Measurements from ENCODE around the gene ATG13. TPM values are rescaled to one million over a fixed set of nuclear protein-coding genes. Genes with fewer than 3 reads are reported as not detected.

The ATG13 gene
- total RNA-seq, 1 experiment from 2014 or later, result 57.1 TPM

- CTCF ChIA-PET, result interaction anchor here (0.8 to 1.3 kb wide), 3 partner anchors 40 to 104 kb away, joined by 3 to 6 read pairs (median 4); no protein-coding TSS in a partner anchor
- no peak for TF ChIP-seq CTCF (IDR thresholded peaks at IDR 0.05; ENCODE audit: unreplicated experiment)
- intact Hi-C loops (cut with micrococcal nuclease; ENCODE audit: unreplicated experiment), result no loop called here
- Mint-ChIP-seq H3K4me1 (ENCODE audit: low read depth, unreplicated experiment) (peaks cover 21% of the 10 kb centered on the region), H3K9me3 (ENCODE audit: low read depth, unreplicated experiment) (no peaks in the 10 kb centered on the region), H3K27me3 (ENCODE audit: unreplicated experiment) (no peaks in the 10 kb centered on the region), H3K4me3 (ENCODE audit: low read depth, unreplicated experiment) (peak within 1 kb of the TSS; percentile 89), H3K27ac (ENCODE audit: unreplicated experiment) (peak within 1 kb of the TSS; percentile 75), H3K36me3 (ENCODE audit: insufficient read depth, unreplicated experiment) (peaks cover 30% of the 10 kb centered on the region)
- DNase-seq, result peak; percentile 82
- no TSS peak for BruUV-seq (replicated peaks)
Measured at GRCh38 chr11:46593550-46594373, 23.6 kb upstream of the ATG13 start, which contains the start of gene AMBRA1. Gene AMBRA1 (minus strand): TSS chr11:46594023. CDS start chr11:46548380, 45,643 bp downstream.

GRCh38 chr11:46594374-46594700, 23.0 kb upstream of the ATG13 start:
- H3K4me3 Mint-ChIP-seq (ENCODE audit: low read depth, unreplicated experiment), result peak overlapping the region; percentile 89
- no peak for DNase-seq
- intact Hi-C loops (cut with micrococcal nuclease; ENCODE audit: unreplicated experiment), result no loop called here
- BruUV-seq (replicated peaks), result no TSS peak
- H3K36me3 Mint-ChIP-seq (ENCODE audit: insufficient read depth, unreplicated experiment), result peaks cover 30% of the 10 kb centered on the region
- no peaks in the 10 kb centered on the region for H3K27me3 Mint-ChIP-seq (ENCODE audit: unreplicated experiment)
- H3K27ac Mint-ChIP-seq (ENCODE audit: unreplicated experiment), result peak overlapping the region; percentile 75
- TF ChIP-seq CTCF (IDR thresholded peaks at IDR 0.05; ENCODE audit: unreplicated experiment), result no peak
- no peaks in the 10 kb centered on the region for H3K9me3 Mint-ChIP-seq (ENCODE audit: low read depth, unreplicated experiment)
- CTCF ChIA-PET, result interaction anchor here (1.3 kb wide), 1 partner anchor 40 kb away, joined by 6 read pairs; no protein-coding TSS in a partner anchor
- H3K4me1 Mint-ChIP-seq (ENCODE audit: low read depth, unreplicated experiment), result peaks cover 21% of the 10 kb centered on the region

- DNase-seq, result no peak
- no peaks in the 10 kb centered on the region for H3K27me3 Mint-ChIP-seq (ENCODE audit: unreplicated experiment)
- peaks cover 30% of the 10 kb centered on the region for H3K36me3 Mint-ChIP-seq (ENCODE audit: insufficient read depth, unreplicated experiment)
- peak overlapping the region; percentile 75 for H3K27ac Mint-ChIP-seq (ENCODE audit: unreplicated experiment)
- intact Hi-C loops (cut with micrococcal nuclease; ENCODE audit: unreplicated experiment), result no loop called here
- CTCF ChIA-PET, result no interaction called here
- no peak for TF ChIP-seq CTCF (IDR thresholded peaks at IDR 0.05; ENCODE audit: unreplicated experiment)
- H3K4me1 Mint-ChIP-seq (ENCODE audit: low read depth, unreplicated experiment), result peaks cover 21% of the 10 kb centered on the region
- no peak overlapping the region for H3K4me3 Mint-ChIP-seq (ENCODE audit: low read depth, unreplicated experiment)
- no peaks in the 10 kb centered on the region for H3K9me3 Mint-ChIP-seq (ENCODE audit: low read depth, unreplicated experiment)
- no TSS peak for BruUV-seq (replicated peaks)
Measured at GRCh38 chr11:46594785-46595184, 22.6 kb upstream of the ATG13 start.

- peaks cover 10% of the 10 kb centered on the region for H3K4me1 Mint-ChIP-seq (ENCODE audit: low read depth, unreplicated experiment)
- no peaks in the 10 kb centered on the region for H3K9me3 Mint-ChIP-seq (ENCODE audit: low read depth, unreplicated experiment)
- no peak overlapping the region for H3K27ac Mint-ChIP-seq (ENCODE audit: unreplicated experiment)
- H3K36me3 Mint-ChIP-seq (ENCODE audit: insufficient read depth, unreplicated experiment), result peaks cover 21% of the 10 kb centered on the region
- intact Hi-C loops (cut with micrococcal nuclease; ENCODE audit: unreplicated experiment), result no loop called here
- no peak overlapping the region for H3K4me3 Mint-ChIP-seq (ENCODE audit: low read depth, unreplicated experiment)
- no peak for TF ChIP-seq CTCF (IDR thresholded peaks at IDR 0.05; ENCODE audit: unreplicated experiment)
- CTCF ChIA-PET, result no interaction called here
- no peaks in the 10 kb centered on the region for H3K27me3 Mint-ChIP-seq (ENCODE audit: unreplicated experiment)
- BruUV-seq (replicated peaks), result no TSS peak
- no peak for DNase-seq
Measured at GRCh38 chr11:46597155-46597554, 20.2 kb upstream of the ATG13 start.

Measured in Calu3 (cell line).